Heart left ventricle (tissue), 16 donors: Measurements from ENCODE around the gene CFL1. TPM values are rescaled to one million over a fixed set of nuclear protein-coding genes. Genes with fewer than 3 reads are reported as not detected.

Source experiments
- ATAC-seq, 4 donors: fragments of 200-7000 bp; cut with Tn5 transposase; one replicate each; pipeline ENCODE4 v1.9.1; 2020 to 2022; ENCODE audit warnings: moderate library complexity in 4 of 4, mild to moderate bottlenecking in 3 of 4, moderate number of reproducible peaks in 1 of 4
- DNase-seq, 5 donors: peaks; one replicate each; pipeline ENCODE4 v3.0.0-alpha.2; 2020
- H3K27ac ChIP-seq, 12 donors: fragments of 200-600 bp; sonication (generic) in 4 of 12; one replicate each; pipeline versions ENCODE4 v1.5.0 to v1.8.0; 2016 to 2022; ENCODE audit warnings: mild to moderate bottlenecking in 2 of 12
- H3K27me3 ChIP-seq, 9 donors: fragments of 200-600 bp; sonication (generic) in 2 of 9; one replicate each; pipeline versions ENCODE4 v1.5.1 to v1.8.0; 2016 to 2022; ENCODE audit warnings: mild to moderate bottlenecking in 3 of 9
- H3K36me3 ChIP-seq, 9 donors: fragments of 200-600 bp; sonication (generic) in 2 of 9; one replicate each; pipeline versions ENCODE4 v1.5.0 to v1.8.0; 2018 to 2022; ENCODE audit warnings: mild to moderate bottlenecking in 2 of 9
- H3K4me1 ChIP-seq, 12 donors: fragments of 200-600 bp; sonication (generic) in 4 of 12; one replicate each; pipeline versions ENCODE4 v1.5.0 to v1.8.0; 2016 to 2022; ENCODE audit warnings: mild to moderate bottlenecking in 3 of 12
- H3K4me3 ChIP-seq, 12 donors: fragments of 200-600 bp; sonication (generic) in 4 of 12; one replicate each; pipeline versions ENCODE4 v1.5.0 to v1.8.0; 2017 to 2022; ENCODE audit warnings: mild to moderate bottlenecking in 9 of 12, moderate library complexity in 4 of 12
- H3K9me3 ChIP-seq, 12 donors: fragments of 200-600 bp; sonication (generic) in 4 of 12; one replicate each; pipeline versions ENCODE4 v1.5.0 to v1.8.0; 2016 to 2022; ENCODE audit warnings: mild to moderate bottlenecking in 1 of 12
- CTCF ChIP-seq, 12 donors: fragments of 200-600 bp; sonication (generic) in 4 of 12; IDR thresholded peaks; one replicate each; pipeline versions ENCODE4 v1.5.0 to v1.8.0; 2018 to 2022; ENCODE audit warnings: antibody characterized with exemption in 12 of 12, mild to moderate bottlenecking in 5 of 12
- POLR2A ChIP-seq, 2 donors: fragments of 450-650 bp; IDR thresholded peaks; one replicate each; pipeline ENCODE4 v1.6.1; 2017; ENCODE audit warnings: antibody characterized with exemption in 2 of 2, mild to moderate bottlenecking in 2 of 2, moderate library complexity in 2 of 2
- WGBS, 4 donors: extraction: QIAGEN DNeasy Blood & Tissue Kit in 2 of 4; methylation state at CpG; one replicate each; pipeline versions ENCODE4 v1.1.5 to v1.1.7; 2013 to 2018; 5-methylcytosine and 5-hydroxymethylcytosine counted together
- intact Hi-C, 10 donors: fragments of 100-400 bp; cut with DNase I; formaldehyde crosslinking; loops; one replicate each; pipeline versions ENCODE4 v1.11.1 to v1.14.2; 2022
- polyA plus RNA-seq, 2 donors: library from polyadenylated mRNA; stranded (reverse); fragments of 200-250 nt; gene quantifications; one replicate each; pipeline ENCODE4 v1.2.3, GENCODE V29; 2013
- total RNA-seq, 9 donors: library from RNA; depleted of rRNA in 2 of 9; stranded (reverse); fragments of >200 nt in 2 of 9; fragmentation: NEBNext Ultra II Directional in 3 of 9; extraction: Animal tissue kit (Norgen Biotek cat#: 25700) in 3 of 9; gene quantifications; one replicate each; pipeline versions ENCODE4 v1.1.0 to v1.2.4, GENCODE V29; 2016 to 2023
- donor health status: ischemic (EF 13 %, LVEDD 7.1; RV severe dilation, severe dysfunction).
- donor health status: healthy with polysubstance abuse.
- donor health status: DM: no; HTN: yes; CAD: no.
- donor health status: DM: no; HTN: no; CAD: no.
- donor health status: ischemic (EF 25% LVEDD 6.9; RV normal size, moderate dysfunction).
- donor health status: ischemic (EF 25% LVEDD 5.7; RV mildly dilated, moderate dysfunction).
- donor health status: healthy.
- donor health status: DM: yes; HTN: yes; CAD: no.
- donor health status: ischemic (EF 35%, LVEDD 5.7; RV mildly dilated, moderate dysfunction).
- donor health status: nonischemic (EF 11% LVEDD 7.7; RV severe dilation, severe dysfunction).
- donor health status: DM: yes; HTN: yes; CAD: no.
- donor health status: PGD.
- donor health status: ischemic (EF 29% LVEDD 5.4; RV normal size, mild dysfunction).
- donor health status: nonischemic (EF 23%, LVEDD 6.1; RV moderate dilation, normal function).

CFL1 gene
- total and polyA plus RNA-seq, 11 donors: 289 to 973 (median 424) TPM

- H3K4me3 ChIP-seq: peak overlapping the region; percentile 70 to 100 (median 82)
- peaks cover 0 to 51% (median 48%) of the 10 kb centered on the region in 9 donors for H3K36me3 ChIP-seq
- no peak for TF ChIP-seq POLR2A (IDR thresholded peaks at IDR 0.05)
- no peak for TF ChIP-seq CTCF (IDR thresholded peaks at IDR 0.05)
- DNase-seq: peak in 1 of 5 donors; percentile 55
- intact Hi-C loops: loop anchor here in 6 of 10 donors (1.0 to 10.0 kb wide), 10 partner anchors 13 to 485 kb away; partner anchors contain the start of genes FIBP (in 4 of the 6), EFEMP2 (in 2 of the 6), B4GAT1 (in 1 of the 6) and BRMS1 (in 1 of the 6)
- H3K4me1 ChIP-seq: peaks cover 0 to 56% (median 32%) of the 10 kb centered on the region in 12 donors
- 1 to 2% (median 1%) methylated on average over 16 of the region's 16 CpGs for WGBS, 4 donors
- no peaks in the 10 kb centered on the region for H3K27me3 ChIP-seq
- no peaks in the 10 kb centered on the region for H3K9me3 ChIP-seq
- ATAC-seq: no peak
- peak overlapping the region; percentile 94 to 99 (median 98) for H3K27ac ChIP-seq
Observed at GRCh38 chr11:65859812-65860277, 1.9 kb upstream of the CFL1 start.

- peaks cover 0 to 51% (median 48%) of the 10 kb centered on the region in 9 donors for H3K36me3 ChIP-seq
- peaks cover 0 to 57% (median 32%) of the 10 kb centered on the region in 12 donors for H3K4me1 ChIP-seq
- intact Hi-C loops: loop anchor here in 4 of 10 donors (1.0 to 10.0 kb wide), 6 partner anchors 14 to 406 kb away; partner anchors contain the start of genes EFEMP2 (in 2 of the 4), FIBP (in 2 of the 4), PCNX3 (in 1 of the 4) and RAB1B (in 1 of the 4)
Observed at GRCh38 chr11:65859095-65859811, 1.3 kb upstream of the CFL1 start.

GRCh38 chr11:65858681-65859087, 704 bp upstream of the CFL1 start:
- peaks cover 0 to 57% (median 32%) of the 10 kb centered on the region in 12 donors for H3K4me1 ChIP-seq
- no peaks in the 10 kb centered on the region for H3K27me3 ChIP-seq
- WGBS, 4 donors: 0 to 1% (median 0%) methylated on average over 10 of the region's 10 CpGs
- ATAC-seq (no peak), DNase-seq (no peak)
- H3K4me3 ChIP-seq: peak overlapping the region; percentile 32 to 100 (median 92)
- peak overlapping the region; percentile 94 to 99 (median 98) for H3K27ac ChIP-seq
- no peaks in the 10 kb centered on the region for H3K9me3 ChIP-seq
- intact Hi-C loops: loop anchor here in 4 of 10 donors (1.0 to 10.0 kb wide), 6 partner anchors 14 to 406 kb away; partner anchors contain the start of genes FIBP (in 3 of the 4), EFEMP2 (in 2 of the 4), PCNX3 (in 1 of the 4) and RAB1B (in 1 of the 4)
- peaks cover 0 to 51% (median 48%) of the 10 kb centered on the region in 9 donors for H3K36me3 ChIP-seq
- no peak for TF ChIP-seq POLR2A (IDR thresholded peaks at IDR 0.05)
- no peak for TF ChIP-seq CTCF (IDR thresholded peaks at IDR 0.05)

More at GRCh38 chr11:65859095-65859811, 1.3 kb upstream of the CFL1 start:
- H3K4me3 ChIP-seq: peak overlapping the region; percentile 74 to 100 (median 92)
- TF ChIP-seq POLR2A (IDR thresholded peaks at IDR 0.05) (peak; percentile 82 to 98), CTCF (IDR thresholded peaks at IDR 0.05) (peak in 5 of 12 donors; percentile 7 to 42 (median 21))
- peak overlapping the region; percentile 94 to 99 (median 98) for H3K27ac ChIP-seq
- ATAC-seq (peak; percentile 77 to 87 (median 83)), DNase-seq (peak; percentile 99 to 100 (median 99))
- no peaks in the 10 kb centered on the region for H3K27me3 ChIP-seq
- WGBS, 4 donors: 0% methylated on average over 25 to 46 of the region's 46 CpGs
- no peaks in the 10 kb centered on the region for H3K9me3 ChIP-seq

GRCh38 chr11:65857500-65857852, 504 bp downstream of the CFL1 start:
- 0% methylated on average over 6 to 49 of the region's 49 CpGs; no CpG with 5 or more reads in 1 of the 4 donors for WGBS, 4 donors
- TF ChIP-seq CTCF (IDR thresholded peaks at IDR 0.05) (peak in 1 of 12 donors; percentile 4), POLR2A (IDR thresholded peaks at IDR 0.05) (no peak)
- Histone ChIP-seq H3K4me1 (peaks cover 0 to 55% (median 32%) of the 10 kb centered on the region in 12 donors), H3K27ac (peak overlapping the region; percentile 94 to 99 (median 98)), H3K4me3 (peak overlapping the region; percentile 74 to 100 (median 94)), H3K9me3 (no peaks in the 10 kb centered on the region), H3K36me3 (peaks cover 0 to 51% (median 48%) of the 10 kb centered on the region in 9 donors), H3K27me3 (no peaks in the 10 kb centered on the region)
- intact Hi-C loops: loop anchor here in 2 of 10 donors (5.0 to 10.0 kb wide), 3 partner anchors 195 to 407 kb away; partner anchors contain the start of genes PCNX3 (in 1 of the 2), RAB1B (in 1 of the 2) and RELA (in 1 of the 2)
- peak in 1 of 5 donors; percentile 51 for DNase-seq
- ATAC-seq: no peak
